Upper lobe of left lung (tissue), 4 donors: ENCODE data around the gene GRB14.

ENCODE experiments used
- POLR2A ChIP-seq, 4 donors: fragments of 450-650 bp; IDR thresholded peaks; one replicate each; pipeline ENCODE4 v1.5.1; 2016 to 2017; ENCODE audit warnings: antibody characterized with exemption in 4 of 4, mild to moderate bottlenecking in 2 of 4
- POLR2AphosphoS5 ChIP-seq, 2 donors: sonication (generic); formaldehyde crosslinking; IDR thresholded peaks; one replicate each; pipeline ENCODE4 v1.5.1; 2017; ENCODE audit warnings: antibody characterized with exemption in 2 of 2
- TF ChIP-seq, protein P1 (sequence below), 6 experiments: fragments of 450-650 bp in 4 of 6; fragments of 200-600 bp in 2 of 6; sonication (generic) in 2 of 6; IDR thresholded peaks; one replicate each; pipeline ENCODE4 v1.5.1; 2016 to 2019; ENCODE audit warnings: antibody characterized with exemption in 6 of 6

- TF ChIP-seq, protein P1, sequence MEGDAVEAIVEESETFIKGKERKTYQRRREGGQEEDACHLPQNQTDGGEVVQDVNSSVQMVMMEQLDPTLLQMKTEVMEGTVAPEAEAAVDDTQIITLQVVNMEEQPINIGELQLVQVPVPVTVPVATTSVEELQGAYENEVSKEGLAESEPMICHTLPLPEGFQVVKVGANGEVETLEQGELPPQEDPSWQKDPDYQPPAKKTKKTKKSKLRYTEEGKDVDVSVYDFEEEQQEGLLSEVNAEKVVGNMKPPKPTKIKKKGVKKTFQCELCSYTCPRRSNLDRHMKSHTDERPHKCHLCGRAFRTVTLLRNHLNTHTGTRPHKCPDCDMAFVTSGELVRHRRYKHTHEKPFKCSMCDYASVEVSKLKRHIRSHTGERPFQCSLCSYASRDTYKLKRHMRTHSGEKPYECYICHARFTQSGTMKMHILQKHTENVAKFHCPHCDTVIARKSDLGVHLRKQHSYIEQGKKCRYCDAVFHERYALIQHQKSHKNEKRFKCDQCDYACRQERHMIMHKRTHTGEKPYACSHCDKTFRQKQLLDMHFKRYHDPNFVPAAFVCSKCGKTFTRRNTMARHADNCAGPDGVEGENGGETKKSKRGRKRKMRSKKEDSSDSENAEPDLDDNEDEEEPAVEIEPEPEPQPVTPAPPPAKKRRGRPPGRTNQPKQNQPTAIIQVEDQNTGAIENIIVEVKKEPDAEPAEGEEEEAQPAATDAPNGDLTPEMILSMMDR (IDR thresholded peaks at IDR 0.05): no peak
- TF ChIP-seq POLR2AphosphoS5 (IDR thresholded peaks at IDR 0.05) (no peak), POLR2A (IDR thresholded peaks at IDR 0.05) (no peak)
Observed at GRCh38 chr2:164655336-164655735, 34.1 kb upstream of the GRB14 start.
